ENCODE results near the gene CAVIN3.

Gene CAVIN3

GRCh38 chr11:6300325-6300724 lies 20.0 kb downstream of the CAVIN3 start:
- no peaks in the 10 kb centered on the region for H3K36me3 Mint-ChIP-seq (ENCODE audit: low read depth)
- H3K4me3 Mint-ChIP-seq = no peak overlapping the region
- TF ChIP-seq, protein P1, sequence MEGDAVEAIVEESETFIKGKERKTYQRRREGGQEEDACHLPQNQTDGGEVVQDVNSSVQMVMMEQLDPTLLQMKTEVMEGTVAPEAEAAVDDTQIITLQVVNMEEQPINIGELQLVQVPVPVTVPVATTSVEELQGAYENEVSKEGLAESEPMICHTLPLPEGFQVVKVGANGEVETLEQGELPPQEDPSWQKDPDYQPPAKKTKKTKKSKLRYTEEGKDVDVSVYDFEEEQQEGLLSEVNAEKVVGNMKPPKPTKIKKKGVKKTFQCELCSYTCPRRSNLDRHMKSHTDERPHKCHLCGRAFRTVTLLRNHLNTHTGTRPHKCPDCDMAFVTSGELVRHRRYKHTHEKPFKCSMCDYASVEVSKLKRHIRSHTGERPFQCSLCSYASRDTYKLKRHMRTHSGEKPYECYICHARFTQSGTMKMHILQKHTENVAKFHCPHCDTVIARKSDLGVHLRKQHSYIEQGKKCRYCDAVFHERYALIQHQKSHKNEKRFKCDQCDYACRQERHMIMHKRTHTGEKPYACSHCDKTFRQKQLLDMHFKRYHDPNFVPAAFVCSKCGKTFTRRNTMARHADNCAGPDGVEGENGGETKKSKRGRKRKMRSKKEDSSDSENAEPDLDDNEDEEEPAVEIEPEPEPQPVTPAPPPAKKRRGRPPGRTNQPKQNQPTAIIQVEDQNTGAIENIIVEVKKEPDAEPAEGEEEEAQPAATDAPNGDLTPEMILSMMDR (IDR thresholded peaks at IDR 0.05) = no peak
- DNase-seq = no peak
- no peak overlapping the region for H3K27ac Mint-ChIP-seq
- no peaks in the 10 kb centered on the region for H3K9me3 Mint-ChIP-seq
- H3K4me1 Mint-ChIP-seq = peaks cover 62% of the 10 kb centered on the region
- no peaks in the 10 kb centered on the region for H3K27me3 Mint-ChIP-seq (ENCODE audit: low read depth, poor library complexity)

- no peaks in the 10 kb centered on the region for H3K27me3 Mint-ChIP-seq (ENCODE audit: low read depth, poor library complexity)
Measured at GRCh38 chr11:6298605-6299004, 21.7 kb downstream of the CAVIN3 start.

DNA sequence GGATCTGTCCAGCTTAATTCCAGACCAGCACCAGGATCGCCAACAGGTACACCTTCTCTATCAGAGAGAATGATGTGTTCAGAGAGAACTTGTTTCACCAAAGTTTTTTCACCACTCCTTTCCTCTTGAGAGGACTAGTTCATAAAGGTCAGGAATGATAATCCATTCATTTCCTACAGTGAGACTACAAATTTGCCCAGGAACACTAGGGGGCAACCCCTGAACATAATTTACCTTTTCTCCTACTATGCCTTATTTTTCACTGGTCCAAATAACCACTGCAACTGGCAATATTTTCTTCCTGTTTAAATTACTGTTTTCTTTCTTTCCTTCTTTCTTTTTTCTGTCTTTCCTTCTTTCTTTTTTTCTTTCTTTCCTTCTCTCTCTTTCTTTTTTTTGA lies 22.5 kb downstream of the CAVIN3 start:
- H3K27me3 Mint-ChIP-seq (ENCODE audit: low read depth, poor library complexity) = no peaks in the 10 kb centered on the region
- H3K27ac Mint-ChIP-seq = no peak overlapping the region
- no peaks in the 10 kb centered on the region for H3K9me3 Mint-ChIP-seq
- H3K36me3 Mint-ChIP-seq (ENCODE audit: low read depth) = no peaks in the 10 kb centered on the region
- TF ChIP-seq, protein P1 (IDR thresholded peaks at IDR 0.05) = peak; percentile 33
- no peak for DNase-seq
- H3K4me3 Mint-ChIP-seq = no peak overlapping the region
- H3K4me1 Mint-ChIP-seq = peaks cover 37% of the 10 kb centered on the region

More at GRCh38 chr11:6298605-6299004, 21.7 kb downstream of the CAVIN3 start:
- Mint-ChIP-seq H3K4me3 (no peak overlapping the region), H3K36me3 (ENCODE audit: low read depth) (no peaks in the 10 kb centered on the region), H3K9me3 (no peaks in the 10 kb centered on the region), H3K27ac (no peak overlapping the region), H3K4me1 (peaks cover 45% of the 10 kb centered on the region)
- peak; percentile 46 for DNase-seq
- TF ChIP-seq, protein P1 (IDR thresholded peaks at IDR 0.05) = peak; percentile 41

DNA sequence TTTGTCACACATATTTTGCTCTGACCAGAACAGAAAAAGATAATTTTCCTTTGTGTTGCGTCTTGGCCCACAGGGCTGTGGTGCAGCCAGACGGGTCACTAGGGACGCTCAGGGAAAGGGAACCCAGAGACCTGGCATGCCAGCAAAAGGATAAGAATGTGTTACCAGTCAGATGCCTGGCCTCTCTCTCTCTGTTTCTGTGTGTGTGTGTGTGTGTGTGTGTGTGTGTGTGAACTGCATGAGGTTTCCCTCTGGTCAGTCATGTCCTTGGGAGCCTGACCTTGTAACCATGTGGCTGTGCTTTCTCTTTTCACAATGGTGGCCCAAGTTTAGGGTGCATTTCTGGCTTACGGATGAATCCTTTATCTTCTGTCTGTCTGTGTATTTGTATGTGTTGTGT lies 35.3 kb downstream of the CAVIN3 start:
- TF ChIP-seq, protein P1 (IDR thresholded peaks at IDR 0.05) = no peak
- Mint-ChIP-seq H3K4me1 (peaks cover 13% of the 10 kb centered on the region), H3K9me3 (no peaks in the 10 kb centered on the region)

GRCh38 chr11:6284250-6284649 lies 36.1 kb downstream of the CAVIN3 start:
- no peaks in the 10 kb centered on the region for H3K9me3 Mint-ChIP-seq
- H3K27ac Mint-ChIP-seq = no peak overlapping the region

More for the DNA sequence above, 35.3 kb downstream of the CAVIN3 start:
- no peak overlapping the region for H3K27ac Mint-ChIP-seq
- no peak overlapping the region for H3K4me3 Mint-ChIP-seq
- no peaks in the 10 kb centered on the region for H3K36me3 Mint-ChIP-seq (ENCODE audit: low read depth)
- H3K27me3 Mint-ChIP-seq (ENCODE audit: low read depth, poor library complexity) = peaks cover 16% of the 10 kb centered on the region
- DNase-seq = no peak

More at GRCh38 chr11:6284250-6284649, 36.1 kb downstream of the CAVIN3 start:
- DNase-seq = no peak
- Mint-ChIP-seq H3K4me1 (peaks cover 13% of the 10 kb centered on the region), H3K27me3 (ENCODE audit: low read depth, poor library complexity) (peaks cover 15% of the 10 kb centered on the region), H3K4me3 (no peak overlapping the region), H3K36me3 (ENCODE audit: low read depth) (no peaks in the 10 kb centered on the region)
- TF ChIP-seq, protein P1 (IDR thresholded peaks at IDR 0.05) = no peak

All from nephron progenitor cell (in vitro differentiated cells).